ENCODE measurements around the gene PPFIBP2. TPM values are rescaled to one million over a fixed set of nuclear protein-coding genes. Genes with fewer than 3 reads are reported as not detected.

PPFIBP2 gene
- total and polyA plus RNA-seq, 2 donors (not counting 1 experiment from before 2014, with no cell fraction given): 22.3 to 175 TPM

GRCh38 chr11:7691759-7692350 lies 178.1 kb downstream of the PPFIBP2 start:
- intact Hi-C loops (cut with micrococcal nuclease): no loop called here
- CTCF ChIA-PET: interaction anchor here (1.4 to 7.3 kb wide), 8 partner anchors 10 to 880 kb away, joined by 3 to 137 read pairs (median 10); no protein-coding TSS in a partner anchor
- H3K9me3 Mint-ChIP-seq (ENCODE audit: insufficient read depth): no peaks in the 10 kb centered on the region

GRCh38 chr11:7692426-7692825 lies 178.6 kb downstream of the PPFIBP2 start:
- no peak for DNase-seq
- Mint-ChIP-seq H3K9me3 (ENCODE audit: insufficient read depth) (no peaks in the 10 kb centered on the region), H3K27me3 (peaks cover 41% of the 10 kb centered on the region), H3K4me3 (no peak overlapping the region), H3K27ac (no peak overlapping the region), H3K4me1 (no peaks in the 10 kb centered on the region)
- ATAC-seq (ENCODE audit: low read depth): no peak
- no peak overlapping the region for H3K4me2 ChIP-seq (replicated peaks; ENCODE audit: low read depth, low read length, poor library complexity, severe bottlenecking)
- intact Hi-C loops (cut with micrococcal nuclease): no loop called here
- TF ChIP-seq, protein P1, sequence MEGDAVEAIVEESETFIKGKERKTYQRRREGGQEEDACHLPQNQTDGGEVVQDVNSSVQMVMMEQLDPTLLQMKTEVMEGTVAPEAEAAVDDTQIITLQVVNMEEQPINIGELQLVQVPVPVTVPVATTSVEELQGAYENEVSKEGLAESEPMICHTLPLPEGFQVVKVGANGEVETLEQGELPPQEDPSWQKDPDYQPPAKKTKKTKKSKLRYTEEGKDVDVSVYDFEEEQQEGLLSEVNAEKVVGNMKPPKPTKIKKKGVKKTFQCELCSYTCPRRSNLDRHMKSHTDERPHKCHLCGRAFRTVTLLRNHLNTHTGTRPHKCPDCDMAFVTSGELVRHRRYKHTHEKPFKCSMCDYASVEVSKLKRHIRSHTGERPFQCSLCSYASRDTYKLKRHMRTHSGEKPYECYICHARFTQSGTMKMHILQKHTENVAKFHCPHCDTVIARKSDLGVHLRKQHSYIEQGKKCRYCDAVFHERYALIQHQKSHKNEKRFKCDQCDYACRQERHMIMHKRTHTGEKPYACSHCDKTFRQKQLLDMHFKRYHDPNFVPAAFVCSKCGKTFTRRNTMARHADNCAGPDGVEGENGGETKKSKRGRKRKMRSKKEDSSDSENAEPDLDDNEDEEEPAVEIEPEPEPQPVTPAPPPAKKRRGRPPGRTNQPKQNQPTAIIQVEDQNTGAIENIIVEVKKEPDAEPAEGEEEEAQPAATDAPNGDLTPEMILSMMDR (IDR thresholded peaks at IDR 0.05): no peak
- no peak for TF ChIP-seq EZH2 (IDR thresholded peaks at IDR 0.05; ENCODE audit: borderline replicate concordance, insufficient read depth, low read depth, low read length, poor library complexity, severe bottlenecking)
- no peak overlapping the region for H3K4me3 ChIP-seq (ENCODE audit: control extremely low read depth in 1 of 5, extremely low read depth in 1 of 5, insufficient read depth in 1 of 5, low read depth in 2 of 5, low read length in 4 of 5)
- H3K4me1 ChIP-seq (ENCODE audit: control insufficient read depth in 2 of 2, insufficient read depth in 2 of 2, low read length in 2 of 2): peaks cover 2 to 3% of the 10 kb centered on the region in 2 donors
- ChIA-PET CTCF (interaction anchor here (1.5 to 7.3 kb wide), 4 partner anchors 27 to 881 kb away, joined by 8 to 137 read pairs (median 15); no protein-coding TSS in a partner anchor), POLR2A (no interaction called here)
- no peak overlapping the region for H2AFZ ChIP-seq (ENCODE audit: insufficient read depth, low read depth, low read length, poor library complexity, severe bottlenecking)
- no peaks in the 10 kb centered on the region for H3K79me2 ChIP-seq (ENCODE audit: control insufficient read depth, insufficient read depth, low read length)
- H3K9ac ChIP-seq (ENCODE audit: low read length): no peak overlapping the region
- WGBS (ENCODE audit: insufficient coverage): 87% methylated on average over 3 of the region's 3 CpGs
- H4K20me1 ChIP-seq (ENCODE audit: control insufficient read depth, insufficient read depth, low read length, poor library complexity, severe bottlenecking): no peaks in the 10 kb centered on the region
- H3K36me3 ChIP-seq (replicated peaks in 1 of 2; ENCODE audit: control extremely low read depth in 1 of 2, control insufficient read depth in 1 of 2, extremely low read depth in 1 of 2, insufficient read depth in 2 of 2, low read length in 1 of 2): no peaks in the 10 kb centered on the region
- H3K9me3 ChIP-seq (ENCODE audit: control extremely low read depth in 1 of 3, control insufficient read depth in 2 of 3, insufficient read depth in 1 of 3, low read length in 2 of 3): no peaks in the 10 kb centered on the region
- H3K27me3 ChIP-seq (replicated peaks in 1 of 4; ENCODE audit: control extremely low read depth in 1 of 4, control insufficient read depth in 3 of 4, insufficient read depth in 4 of 4, low read length in 3 of 4): peaks cover 0 to 16% (median 15%) of the 10 kb centered on the region in 4 experiments
- no peak overlapping the region for H3K27ac ChIP-seq (ENCODE audit: low read length in 2 of 2)

More at GRCh38 chr11:7691759-7692350, 178.1 kb downstream of the PPFIBP2 start:
- no peak overlapping the region for H3K9ac ChIP-seq (ENCODE audit: low read length)
- no peak overlapping the region for H3K27ac ChIP-seq (ENCODE audit: low read length in 2 of 2)
- TF ChIP-seq, protein P1 (IDR thresholded peaks at IDR 0.05): no peak
- no peak for TF ChIP-seq EZH2 (IDR thresholded peaks at IDR 0.05; ENCODE audit: borderline replicate concordance, insufficient read depth, low read depth, low read length, poor library complexity, severe bottlenecking)
- no peak overlapping the region for H2AFZ ChIP-seq (ENCODE audit: insufficient read depth, low read depth, low read length, poor library complexity, severe bottlenecking)
- H3K9me3 ChIP-seq (ENCODE audit: control extremely low read depth in 1 of 3, control insufficient read depth in 2 of 3, insufficient read depth in 1 of 3, low read length in 2 of 3): no peaks in the 10 kb centered on the region
- peaks cover 0 to 16% (median 15%) of the 10 kb centered on the region in 4 experiments for H3K27me3 ChIP-seq (replicated peaks in 1 of 4; ENCODE audit: control extremely low read depth in 1 of 4, control insufficient read depth in 3 of 4, insufficient read depth in 4 of 4, low read length in 3 of 4)
- H3K4me3 ChIP-seq (ENCODE audit: control extremely low read depth in 1 of 5, extremely low read depth in 1 of 5, insufficient read depth in 1 of 5, low read depth in 2 of 5, low read length in 4 of 5): no peak overlapping the region
- H3K27ac Mint-ChIP-seq: no peak overlapping the region
- POLR2A ChIA-PET: no interaction called here
- H3K4me1 ChIP-seq (ENCODE audit: control insufficient read depth in 2 of 2, insufficient read depth in 2 of 2, low read length in 2 of 2): peaks cover 2 to 3% of the 10 kb centered on the region in 2 donors
- H4K20me1 ChIP-seq (ENCODE audit: control insufficient read depth, insufficient read depth, low read length, poor library complexity, severe bottlenecking): no peaks in the 10 kb centered on the region
- 87% methylated on average over 4 of the region's 6 CpGs for WGBS (ENCODE audit: insufficient coverage)
- no peaks in the 10 kb centered on the region for H3K4me1 Mint-ChIP-seq
- no peaks in the 10 kb centered on the region for H3K36me3 ChIP-seq (replicated peaks in 1 of 2; ENCODE audit: control extremely low read depth in 1 of 2, control insufficient read depth in 1 of 2, extremely low read depth in 1 of 2, insufficient read depth in 2 of 2, low read length in 1 of 2)
- no peak overlapping the region for H3K4me3 Mint-ChIP-seq
- DNase-seq (no peak), ATAC-seq (ENCODE audit: low read depth) (no peak)
- no peaks in the 10 kb centered on the region for H3K79me2 ChIP-seq (ENCODE audit: control insufficient read depth, insufficient read depth, low read length)
- H3K4me2 ChIP-seq (replicated peaks; ENCODE audit: low read depth, low read length, poor library complexity, severe bottlenecking): no peak overlapping the region
- H3K27me3 Mint-ChIP-seq: peaks cover 41% of the 10 kb centered on the region

Measured in B cell (primary cell).